Keratinocyte (primary cell): ENCODE measurements around the gene CNGA1.

Experiments used
- EZH2 ChIP-seq: IDR thresholded peaks from one replicate; pipeline ENCODE4 v1.6.1; 2012; ENCODE audit warnings: inconsistent platforms, mild to moderate bottlenecking, low read length, moderate library complexity
- TF ChIP-seq, protein P1 (sequence below), 3 experiments: IDR thresholded peaks in 1 of 3; conservative IDR thresholded peaks in 1 of 3; optimal IDR thresholded peaks in 1 of 3; 2 replicates in 2 of 3; 3 replicates in 1 of 3; pipeline versions ENCODE3 to v1.5.1; 2011; ENCODE audit warnings: low read length in 3 of 3, mild to moderate bottlenecking in 3 of 3, moderate library complexity in 2 of 3, control low read depth in 1 of 3, inconsistent platforms in 1 of 3; ENCODE audit not compliant: insufficient read depth in 2 of 3; ENCODE audit errors: extremely low read depth in 1 of 3

DNA sequence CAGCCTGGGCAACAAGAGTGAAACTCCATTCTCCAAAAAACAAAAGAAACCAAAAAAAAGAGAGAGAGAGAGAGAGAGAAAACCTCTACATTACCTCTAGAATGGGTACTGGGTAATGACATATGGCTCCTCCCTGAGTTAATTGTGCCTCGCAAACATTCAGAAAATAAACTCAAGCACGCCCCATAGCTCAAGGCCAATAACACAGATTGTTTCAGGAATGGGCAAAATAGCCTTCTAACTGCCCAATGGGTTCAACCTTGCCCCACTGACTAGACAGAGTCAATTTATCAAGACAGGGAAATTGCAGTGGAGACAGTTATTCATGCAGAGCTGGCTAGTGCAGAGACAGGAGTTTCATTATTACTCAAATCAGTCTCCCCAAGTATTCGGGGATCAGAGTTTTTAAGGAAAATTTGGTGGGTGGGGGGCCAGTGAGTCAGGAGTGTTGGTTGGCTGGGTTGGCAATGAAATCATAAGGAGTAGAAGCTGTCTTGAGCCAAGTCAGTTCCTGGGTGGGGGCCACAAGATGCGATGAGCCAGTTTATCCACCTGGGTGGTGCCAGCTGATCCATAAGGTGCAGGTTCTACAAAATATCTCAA, 25.2 kb upstream of the CNGA1 start:
- no peak for TF ChIP-seq EZH2
- TF ChIP-seq, protein P1, sequence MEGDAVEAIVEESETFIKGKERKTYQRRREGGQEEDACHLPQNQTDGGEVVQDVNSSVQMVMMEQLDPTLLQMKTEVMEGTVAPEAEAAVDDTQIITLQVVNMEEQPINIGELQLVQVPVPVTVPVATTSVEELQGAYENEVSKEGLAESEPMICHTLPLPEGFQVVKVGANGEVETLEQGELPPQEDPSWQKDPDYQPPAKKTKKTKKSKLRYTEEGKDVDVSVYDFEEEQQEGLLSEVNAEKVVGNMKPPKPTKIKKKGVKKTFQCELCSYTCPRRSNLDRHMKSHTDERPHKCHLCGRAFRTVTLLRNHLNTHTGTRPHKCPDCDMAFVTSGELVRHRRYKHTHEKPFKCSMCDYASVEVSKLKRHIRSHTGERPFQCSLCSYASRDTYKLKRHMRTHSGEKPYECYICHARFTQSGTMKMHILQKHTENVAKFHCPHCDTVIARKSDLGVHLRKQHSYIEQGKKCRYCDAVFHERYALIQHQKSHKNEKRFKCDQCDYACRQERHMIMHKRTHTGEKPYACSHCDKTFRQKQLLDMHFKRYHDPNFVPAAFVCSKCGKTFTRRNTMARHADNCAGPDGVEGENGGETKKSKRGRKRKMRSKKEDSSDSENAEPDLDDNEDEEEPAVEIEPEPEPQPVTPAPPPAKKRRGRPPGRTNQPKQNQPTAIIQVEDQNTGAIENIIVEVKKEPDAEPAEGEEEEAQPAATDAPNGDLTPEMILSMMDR (optimal IDR thresholded peaks at IDR 0.05 in 1 of 3, IDR thresholded peaks at IDR 0.05 in 1 of 3, conservative IDR thresholded peaks at IDR 0.05 in 1 of 3; ENCODE audit: extremely low read depth in 1 of 3, insufficient read depth in 2 of 3, low read length in 3 of 3) = no peak
